Endothelial cell of umbilical vein (primary cell): ENCODE measurements around the gene HBEGF.

Source experiments
- EZH2 ChIP-seq: IDR thresholded peaks from 2 replicates; pipeline ENCODE4 v1.6.1; 2012; ENCODE audit warnings: borderline replicate concordance, low read depth, mild to moderate bottlenecking, moderate library complexity, low read length, inconsistent platforms; ENCODE audit not compliant: severe bottlenecking
- TF ChIP-seq, protein P1 (sequence below), 2 donors: IDR thresholded peaks; 1 replicate in 1 of 2; 2 replicates in 1 of 2; pipeline ENCODE4 v1.5.1; 2011; ENCODE audit warnings: low read length in 2 of 2, mild to moderate bottlenecking in 2 of 2, moderate library complexity in 2 of 2, control low read depth in 1 of 2, inconsistent platforms in 1 of 2, low read depth in 1 of 2; ENCODE audit not compliant: insufficient read depth in 1 of 2; ENCODE audit errors: extremely low read depth in 1 of 2

DNA sequence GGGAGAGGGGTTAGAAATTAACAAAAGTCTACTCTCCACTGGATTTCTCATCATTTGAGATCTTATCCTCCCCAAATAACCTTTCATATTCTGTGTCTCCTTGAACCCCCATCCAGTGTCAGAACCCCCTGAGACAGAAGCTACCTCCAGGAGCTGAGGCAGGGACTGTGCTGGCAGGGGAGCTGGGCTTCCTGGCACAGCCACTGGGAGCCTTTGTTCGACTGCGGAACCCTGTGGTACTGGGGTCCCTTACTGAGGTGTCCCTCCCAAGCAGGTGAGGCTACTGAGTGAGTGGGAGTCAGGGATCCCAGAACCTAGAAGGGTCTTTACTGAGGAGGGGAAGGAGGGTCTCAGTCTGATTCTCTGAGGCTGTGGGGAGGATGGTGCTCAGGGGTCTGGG lies 15.5 kb upstream of the HBEGF start:
- TF ChIP-seq, protein P1, sequence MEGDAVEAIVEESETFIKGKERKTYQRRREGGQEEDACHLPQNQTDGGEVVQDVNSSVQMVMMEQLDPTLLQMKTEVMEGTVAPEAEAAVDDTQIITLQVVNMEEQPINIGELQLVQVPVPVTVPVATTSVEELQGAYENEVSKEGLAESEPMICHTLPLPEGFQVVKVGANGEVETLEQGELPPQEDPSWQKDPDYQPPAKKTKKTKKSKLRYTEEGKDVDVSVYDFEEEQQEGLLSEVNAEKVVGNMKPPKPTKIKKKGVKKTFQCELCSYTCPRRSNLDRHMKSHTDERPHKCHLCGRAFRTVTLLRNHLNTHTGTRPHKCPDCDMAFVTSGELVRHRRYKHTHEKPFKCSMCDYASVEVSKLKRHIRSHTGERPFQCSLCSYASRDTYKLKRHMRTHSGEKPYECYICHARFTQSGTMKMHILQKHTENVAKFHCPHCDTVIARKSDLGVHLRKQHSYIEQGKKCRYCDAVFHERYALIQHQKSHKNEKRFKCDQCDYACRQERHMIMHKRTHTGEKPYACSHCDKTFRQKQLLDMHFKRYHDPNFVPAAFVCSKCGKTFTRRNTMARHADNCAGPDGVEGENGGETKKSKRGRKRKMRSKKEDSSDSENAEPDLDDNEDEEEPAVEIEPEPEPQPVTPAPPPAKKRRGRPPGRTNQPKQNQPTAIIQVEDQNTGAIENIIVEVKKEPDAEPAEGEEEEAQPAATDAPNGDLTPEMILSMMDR (IDR thresholded peaks at IDR 0.05; ENCODE audit: extremely low read depth in 1 of 2, insufficient read depth in 1 of 2, low read depth in 1 of 2, low read length in 2 of 2), result no peak
- no peak for TF ChIP-seq EZH2
